Vagina (tissue), 2 donors: ENCODE results near the gene MED13L.

ENCODE experiments used
- CTCF ChIP-seq, 3 experiments: fragments of 450-650 bp in 2 of 3; fragments of 200-600 bp in 1 of 3; sonication (generic) in 1 of 3; IDR thresholded peaks; one replicate each; pipeline ENCODE4 v1.5.1; 2017 to 2019; ENCODE audit warnings: antibody characterized with exemption in 3 of 3, mild to moderate bottlenecking in 2 of 3, moderate library complexity in 2 of 3
- POLR2AphosphoS5 ChIP-seq, 2 donors: sonication (generic); formaldehyde crosslinking; IDR thresholded peaks; one replicate each; pipeline ENCODE4 v1.9.0; 2017; ENCODE audit warnings: antibody characterized with exemption in 2 of 2, mild to moderate bottlenecking in 2 of 2, low read depth in 1 of 2; ENCODE audit not compliant: insufficient read depth in 1 of 2

- TF ChIP-seq POLR2AphosphoS5 (IDR thresholded peaks at IDR 0.05; ENCODE audit: insufficient read depth in 1 of 2, low read depth in 1 of 2) (no peak), CTCF (IDR thresholded peaks at IDR 0.05) (no peak)
Measured at GRCh38 chr12:115947696-115948062, 329.8 kb downstream of the MED13L start.
